BJ (cell line): ENCODE measurements around the gene FMN1. TPM values are rescaled to one million over a fixed set of nuclear protein-coding genes. Genes with fewer than 3 reads are reported as not detected.
A peak's percentile ranks its signal among the peaks of the same experiment; 100 is the strongest.

ENCODE experiments used
- CTCF ChIA-PET: fragments of 350-600 bp; formaldehyde crosslinking; extraction: SDS; loops from one replicate; lab custom pipeline; 2021; ENCODE audit warnings: antibody characterized with exemption, inconsistent platforms; lab: Yijun Ruan, JAX
- POLR2A ChIA-PET: fragments of 300-600 bp; sonication (Branson Sonifier 250); formaldehyde crosslinking; extraction: SDS; loops from one replicate; lab custom pipeline; 2021; ENCODE audit warnings: antibody characterized with exemption; lab: Charles Lee
- DNase-seq: peaks from one replicate; pipeline ENCODE4 v3.0.0-alpha.2; 2011; ENCODE audit warnings: low read depth
- H3K27me3 ChIP-seq: 2 replicates; pipeline ENCODE4 v1.6.0; 2011; ENCODE audit warnings: low read length; ENCODE audit not compliant: control insufficient read depth, insufficient read depth
- H3K36me3 ChIP-seq: 2 replicates; pipeline ENCODE4 v1.5.1; 2011; ENCODE audit warnings: low read length; ENCODE audit not compliant: control insufficient read depth, insufficient read depth
- H3K4me3 ChIP-seq: 2 replicates; pipeline ENCODE4 v1.5.1; 2011; ENCODE audit warnings: low read depth, mild to moderate bottlenecking, control low read depth, low read length
- CTCF ChIP-seq: IDR thresholded peaks from 2 replicates; pipeline ENCODE4 v1.5.1; 2011; ENCODE audit warnings: low read depth, mild to moderate bottlenecking, control low read depth, inconsistent platforms, low read length, moderate library complexity; ENCODE audit not compliant: insufficient read depth
- polyA plus RNA-seq: library from polyadenylated mRNA; depleted of rRNA; stranded (reverse); fragments of >200 nt; gene quantifications from 2 replicates; pipeline ENCODE4 v1.2.3, GENCODE V29; 2011

The FMN1 gene
- polyA plus RNA-seq, 1 experiment: 2.6 TPM

- TF ChIP-seq CTCF: peak; percentile 64
- no peak for DNase-seq
- no peaks in the 10 kb centered on the region for H3K27me3 ChIP-seq
- CTCF ChIA-PET: interaction anchor here (0.6 to 4.4 kb wide), 29 partner anchors 8 to 195 kb away, joined by 3 to 34 read pairs (median 5); no protein-coding TSS in a partner anchor
- POLR2A ChIA-PET: interaction anchor here (0.6 kb wide), 1 partner anchor 297 kb away, joined by 3 read pairs; no protein-coding TSS in a partner anchor
- H3K4me3 ChIP-seq: no peak overlapping the region
- H3K36me3 ChIP-seq: no peaks in the 10 kb centered on the region
These were observed 350.3 kb downstream of the FMN1 start for GRCh38 chr15:32844118-32844711.

GRCh38 chr15:32843219-32843815 is 351.2 kb downstream of the FMN1 start:
- no peaks in the 10 kb centered on the region for H3K27me3 ChIP-seq
- no peaks in the 10 kb centered on the region for H3K36me3 ChIP-seq
- no peak for TF ChIP-seq CTCF
- ChIA-PET CTCF (interaction anchor here (0.6 to 4.4 kb wide), 28 partner anchors 7 to 194 kb away, joined by 3 to 34 read pairs (median 5); no protein-coding TSS in a partner anchor), POLR2A (interaction anchor here (0.6 kb wide), 1 partner anchor 298 kb away, joined by 3 read pairs; no protein-coding TSS in a partner anchor)
- DNase-seq: no peak
- no peak overlapping the region for H3K4me3 ChIP-seq

GRCh38 chr15:32842081-32842480 is 352.4 kb downstream of the FMN1 start:
- DNase-seq: no peak

GRCh38 chr15:32840507-32841245 is 353.8 kb downstream of the FMN1 start:
- ChIA-PET POLR2A (interaction anchor here (0.6 kb wide), 2 partner anchors 33 to 171 kb away, joined by 3 to 4 read pairs; no protein-coding TSS in a partner anchor), CTCF (interaction anchor here (0.8 to 2.3 kb wide), 5 partner anchors 10 to 189 kb away, joined by 3 to 8 read pairs (median 4); no protein-coding TSS in a partner anchor)
- Histone ChIP-seq H3K27me3 (no peaks in the 10 kb centered on the region), H3K4me3 (no peak overlapping the region), H3K36me3 (no peaks in the 10 kb centered on the region)
- no peak for TF ChIP-seq CTCF
- no peak for DNase-seq

More at GRCh38 chr15:32842081-32842480, 352.4 kb downstream of the FMN1 start:
- H3K4me3 ChIP-seq: no peak overlapping the region
- H3K36me3 ChIP-seq: no peaks in the 10 kb centered on the region
- no peaks in the 10 kb centered on the region for H3K27me3 ChIP-seq
- ChIA-PET CTCF (interaction anchor here (1.0 to 4.4 kb wide), 4 partner anchors 8 to 193 kb away, joined by 3 to 31 read pairs (median 14); no protein-coding TSS in a partner anchor), POLR2A (no interaction called here)
- TF ChIP-seq CTCF: no peak
